Activated CD8-positive, alpha-beta memory T cell treated with anti-CD3 and anti-CD28 coated beads, Interleukin-2, amount 10 ng/mL, durations not matched to agents 7 days and 5 days (primary cell): ENCODE data around the gene MLST8. TPM values are rescaled to one million over a fixed set of nuclear protein-coding genes. Genes with fewer than 3 reads are reported as not detected.

Experiments
- ATAC-seq: fragments of 150-1000 bp; cut with Tn5 transposase; one replicate; pipeline ENCODE4 v1.10.0; 2021; ENCODE audit warnings: moderate library complexity
- CTCF ChIA-PET: fragments of 350-600 bp; sonication (Branson Sonifier 250); formaldehyde crosslinking; loops from one replicate; lab custom pipeline; 2021; ENCODE audit warnings: antibody characterized with exemption; lab: Charles Lee
- DNase-seq: peaks from one replicate; pipeline ENCODE4 v3.0.0-alpha.2; 2020
- H3K27ac Mint-ChIP-seq: one replicate; pipeline ENCODE4 v1.8.0; 2021; ENCODE audit warnings: mild to moderate bottlenecking, mixed read lengths
- H3K27me3 Mint-ChIP-seq: one replicate; pipeline ENCODE4 v1.8.0; 2021; ENCODE audit warnings: mixed read lengths
- H3K36me3 Mint-ChIP-seq: one replicate; pipeline ENCODE4 v1.8.0; 2021; ENCODE audit warnings: mild to moderate bottlenecking, mixed read lengths
- H3K4me1 Mint-ChIP-seq: one replicate; pipeline ENCODE4 v1.8.0; 2021; ENCODE audit warnings: mixed read lengths
- H3K4me3 Mint-ChIP-seq: one replicate; pipeline ENCODE4 v1.8.0; 2021; ENCODE audit warnings: mild to moderate bottlenecking, moderate library complexity, mixed read lengths
- H3K9me3 Mint-ChIP-seq: one replicate; pipeline ENCODE4 v1.8.0; 2022; ENCODE audit warnings: low read depth, mixed read lengths
- total RNA-seq, 2 experiments: library from RNA; stranded (reverse); gene quantifications; one replicate each; pipeline ENCODE4 v1.2.3, GENCODE V29; 2021

The MLST8 gene, protein sequence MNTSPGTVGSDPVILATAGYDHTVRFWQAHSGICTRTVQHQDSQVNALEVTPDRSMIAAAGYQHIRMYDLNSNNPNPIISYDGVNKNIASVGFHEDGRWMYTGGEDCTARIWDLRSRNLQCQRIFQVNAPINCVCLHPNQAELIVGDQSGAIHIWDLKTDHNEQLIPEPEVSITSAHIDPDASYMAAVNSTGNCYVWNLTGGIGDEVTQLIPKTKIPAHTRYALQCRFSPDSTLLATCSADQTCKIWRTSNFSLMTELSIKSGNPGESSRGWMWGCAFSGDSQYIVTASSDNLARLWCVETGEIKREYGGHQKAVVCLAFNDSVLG
- total RNA-seq = 10 to 100 TPM; 38.9 to 45.7 TPM

DNA sequence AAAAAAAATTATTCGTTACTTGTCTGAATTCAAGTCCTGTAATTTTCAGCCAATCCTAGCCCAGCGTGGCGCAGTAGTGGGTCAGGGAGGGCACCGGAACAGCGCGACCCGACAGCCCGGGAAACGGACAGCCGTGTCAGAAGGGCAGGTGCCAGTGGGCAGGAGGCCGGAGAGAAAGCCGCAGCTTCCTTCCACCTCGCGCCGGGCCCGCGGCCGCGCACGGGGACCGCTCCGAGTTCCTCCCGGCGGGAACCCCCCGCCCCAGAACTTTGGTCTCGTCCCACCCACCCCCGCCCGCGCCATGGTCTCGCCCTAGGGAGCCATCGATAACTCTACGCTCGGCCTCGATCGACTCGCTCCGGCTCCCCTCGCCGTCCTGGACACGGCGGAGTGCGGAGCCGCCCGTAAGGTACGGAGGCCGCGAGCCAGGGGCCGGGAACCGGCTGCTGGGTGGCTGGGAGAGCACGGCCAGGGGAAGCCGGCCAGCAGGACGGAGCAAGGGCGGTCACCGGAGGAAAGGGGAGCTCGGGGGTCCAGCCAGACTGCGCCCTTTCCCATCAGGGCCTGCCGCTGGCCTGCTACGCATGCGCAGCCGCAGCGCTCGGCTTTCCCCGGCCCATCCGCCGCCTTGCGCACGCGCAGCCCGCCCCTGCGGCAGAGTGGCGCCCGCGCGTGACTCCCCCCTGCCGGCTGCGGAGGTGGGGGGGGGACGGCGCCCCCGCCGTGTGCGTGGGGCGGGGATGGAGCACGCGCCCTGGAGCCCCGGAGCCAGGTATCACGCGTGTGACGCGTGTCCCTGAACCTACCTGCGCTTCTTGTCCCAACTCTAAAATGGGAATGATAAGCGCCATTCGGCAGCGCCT lies at the start of gene MLST8:
TSS of gene MLST8 (plus strand) at position 351 of the 863 bp plus-strand sequence. CDS start 632 bp downstream, outside the sequence.
- DNase-seq (peak; percentile 90), ATAC-seq (peak; percentile 83)
- CTCF ChIA-PET = interaction anchor here (0.7 to 3.9 kb wide), 6 partner anchors 10 to 202 kb away, joined by 3 to 19 read pairs (median 4); partner anchors contain the start of gene ECI1
- H3K27me3 Mint-ChIP-seq = peaks cover 8% of the 10 kb centered on the region
- H3K4me1 Mint-ChIP-seq = peaks cover 25% of the 10 kb centered on the region
- no peaks in the 10 kb centered on the region for H3K9me3 Mint-ChIP-seq
- peak within 1 kb of the TSS; percentile 81 for H3K27ac Mint-ChIP-seq
- H3K36me3 Mint-ChIP-seq = peaks cover 10% of the 10 kb centered on the region
- H3K4me3 Mint-ChIP-seq = peak within 1 kb of the TSS; percentile 86

DNA sequence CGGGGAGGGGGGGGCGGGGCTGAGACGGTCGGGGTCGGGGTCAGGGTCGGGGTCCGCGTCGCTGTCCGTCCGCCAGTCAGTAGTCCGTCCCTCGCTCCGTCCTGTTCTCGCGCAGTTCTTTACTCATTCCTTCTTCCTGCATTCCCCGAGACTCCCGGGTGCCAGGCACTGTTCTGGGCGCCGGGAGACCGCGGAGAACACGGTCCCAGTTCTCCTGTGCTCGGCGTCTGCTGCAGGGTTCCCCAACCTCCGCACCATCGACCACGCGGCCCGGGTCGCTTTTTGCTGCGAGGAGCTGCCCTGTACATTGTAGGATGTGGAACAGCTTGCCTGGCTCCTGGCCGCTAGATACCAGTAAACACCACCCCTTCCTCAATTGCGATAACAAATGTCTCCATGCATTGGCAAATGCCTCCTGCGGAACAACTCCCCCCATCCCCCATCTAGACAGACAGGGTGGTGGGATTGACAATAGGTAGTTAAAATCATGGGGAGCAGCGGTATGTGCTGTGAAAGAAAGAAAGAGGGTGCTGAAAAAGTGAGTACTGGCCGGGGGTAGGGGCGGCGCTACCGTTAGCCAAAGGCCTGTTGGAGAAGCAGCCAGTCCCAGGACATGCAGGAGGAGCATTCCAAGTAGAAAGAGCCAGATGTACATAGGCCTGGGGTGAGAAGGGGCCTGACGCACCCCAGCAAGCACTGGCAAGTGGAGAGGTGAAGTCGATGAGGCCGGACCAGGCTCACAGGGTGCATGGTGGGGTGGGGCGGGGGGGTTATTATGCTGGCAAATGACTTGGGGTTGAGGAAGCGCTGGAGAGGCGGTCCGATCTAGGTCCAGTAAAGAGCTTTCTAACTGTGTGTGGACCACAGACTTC lies 49.0 kb upstream of the MLST8 start:
- Mint-ChIP-seq H3K27ac (peak overlapping the region; percentile 93), H3K36me3 (peaks cover 30% of the 10 kb centered on the region), H3K4me1 (peaks cover 37% of the 10 kb centered on the region), H3K9me3 (no peaks in the 10 kb centered on the region), H3K4me3 (peak overlapping the region; percentile 96), H3K27me3 (no peaks in the 10 kb centered on the region)
- ATAC-seq (no peak), DNase-seq (peak; percentile 53)
- CTCF ChIA-PET = interaction anchor here (0.7 to 6.1 kb wide), 12 partner anchors 12 to 185 kb away, joined by 3 to 78 read pairs (median 5); partner anchors contain the start of genes ECI1, NTHL1, PKD1 and TBL3

DNA sequence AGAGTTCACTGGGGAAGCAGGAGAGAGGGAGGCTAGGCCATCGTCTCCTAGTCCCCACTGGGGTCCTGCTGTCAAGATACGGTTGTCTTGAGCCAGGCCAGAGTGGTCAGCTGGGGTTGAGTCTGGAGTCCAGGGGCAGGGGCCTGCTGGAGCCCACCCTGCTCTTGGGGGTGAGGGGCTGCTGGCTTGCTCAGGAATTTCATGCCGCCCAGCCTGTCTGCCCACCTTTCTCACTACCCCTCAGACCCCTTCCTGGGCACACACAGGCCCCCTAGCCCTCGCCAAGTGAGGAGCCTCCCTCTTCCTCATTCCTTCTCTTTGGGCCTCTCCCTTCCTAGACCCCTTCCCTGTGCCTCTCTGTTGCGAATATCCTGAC lies 48.4 kb upstream of the MLST8 start:
- Mint-ChIP-seq H3K4me1 (peaks cover 31% of the 10 kb centered on the region), H3K4me3 (peak overlapping the region; percentile 96), H3K27me3 (no peaks in the 10 kb centered on the region), H3K27ac (peak overlapping the region; percentile 93), H3K36me3 (peaks cover 25% of the 10 kb centered on the region), H3K9me3 (no peaks in the 10 kb centered on the region)
- DNase-seq = no peak
- CTCF ChIA-PET = interaction anchor here (3.9 to 6.1 kb wide), 2 partner anchors 18 to 94 kb away, joined by 20 to 78 read pairs; partner anchors contain the start of genes ECI1 and PKD1
- ATAC-seq = no peak

DNA sequence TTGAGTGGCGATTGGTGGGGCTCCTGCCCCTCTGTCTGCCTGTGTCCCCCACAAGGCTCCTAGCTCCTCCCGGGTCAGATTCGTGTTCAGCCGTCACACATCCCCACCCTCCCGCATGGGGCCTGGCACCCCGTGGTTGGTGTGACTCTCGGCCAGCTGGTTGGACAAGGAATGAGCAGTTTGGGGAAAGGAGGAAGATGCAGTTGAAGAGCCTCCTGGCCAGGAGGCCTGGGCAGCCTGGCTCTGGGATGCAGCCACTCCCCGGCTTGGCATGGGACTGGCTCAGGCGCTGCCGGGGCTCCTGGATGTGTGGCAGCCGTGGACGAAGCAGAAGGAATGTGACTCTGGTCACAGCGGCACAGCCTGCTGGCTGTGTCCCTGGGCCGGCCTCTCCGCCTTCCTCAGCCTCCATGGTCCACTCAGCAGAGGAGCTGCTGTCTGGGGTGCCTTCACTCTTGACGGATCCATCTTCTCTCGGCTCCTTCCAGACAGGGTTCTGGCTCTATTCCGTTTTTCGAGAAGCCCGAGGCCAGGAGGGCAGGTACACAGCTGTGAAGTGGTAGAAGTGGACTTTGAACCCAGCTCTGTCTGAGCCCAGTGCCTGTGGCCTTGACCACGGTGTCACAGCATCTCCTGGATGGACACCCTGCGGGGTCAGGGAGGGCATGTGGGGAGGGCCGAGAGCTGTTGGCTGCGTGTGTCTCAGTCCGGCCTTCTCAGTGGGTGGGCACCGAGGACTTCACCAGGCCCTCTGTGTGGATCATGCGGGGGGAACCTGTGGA lies 47.6 kb upstream of the MLST8 start:
- DNase-seq = no peak
- no peaks in the 10 kb centered on the region for H3K27me3 Mint-ChIP-seq
- H3K9me3 Mint-ChIP-seq = no peaks in the 10 kb centered on the region
- H3K27ac Mint-ChIP-seq = no peak overlapping the region
- peaks cover 26% of the 10 kb centered on the region for H3K4me1 Mint-ChIP-seq
- ATAC-seq = no peak
- peak overlapping the region; percentile 96 for H3K4me3 Mint-ChIP-seq
- H3K36me3 Mint-ChIP-seq = peaks cover 26% of the 10 kb centered on the region
- CTCF ChIA-PET = interaction anchor here (2.1 to 3.9 kb wide), 2 partner anchors 17 to 93 kb away, joined by 4 to 20 read pairs; partner anchors contain the start of gene ECI1

DNA sequence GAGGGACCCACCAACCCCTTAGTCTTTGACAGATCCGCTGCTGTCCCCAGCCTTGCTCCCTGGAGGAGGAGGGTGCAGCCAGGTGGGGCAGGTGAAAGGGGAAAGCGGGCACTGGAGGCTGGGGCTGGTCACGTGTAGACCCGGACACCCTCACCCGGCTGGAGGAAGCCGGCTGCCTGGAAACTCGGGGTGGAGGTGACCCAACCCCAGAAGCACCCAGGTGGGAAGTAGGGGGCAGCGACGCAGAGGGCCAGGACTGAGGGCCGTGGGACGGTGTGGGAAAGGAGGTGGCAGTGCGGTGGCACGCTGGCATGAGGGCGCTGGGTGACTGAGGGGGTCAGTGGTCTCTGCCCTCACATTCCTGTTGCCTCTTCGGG lies 47.0 kb upstream of the MLST8 start:
- Mint-ChIP-seq H3K36me3 (peaks cover 25% of the 10 kb centered on the region), H3K27me3 (no peaks in the 10 kb centered on the region), H3K4me1 (peaks cover 22% of the 10 kb centered on the region), H3K9me3 (no peaks in the 10 kb centered on the region), H3K27ac (no peak overlapping the region), H3K4me3 (no peak overlapping the region)
- ATAC-seq (no peak), DNase-seq (no peak)
- CTCF ChIA-PET = interaction anchor here (2.1 kb wide), 1 partner anchor 17 kb away, joined by 4 read pairs; no protein-coding TSS in a partner anchor

DNA sequence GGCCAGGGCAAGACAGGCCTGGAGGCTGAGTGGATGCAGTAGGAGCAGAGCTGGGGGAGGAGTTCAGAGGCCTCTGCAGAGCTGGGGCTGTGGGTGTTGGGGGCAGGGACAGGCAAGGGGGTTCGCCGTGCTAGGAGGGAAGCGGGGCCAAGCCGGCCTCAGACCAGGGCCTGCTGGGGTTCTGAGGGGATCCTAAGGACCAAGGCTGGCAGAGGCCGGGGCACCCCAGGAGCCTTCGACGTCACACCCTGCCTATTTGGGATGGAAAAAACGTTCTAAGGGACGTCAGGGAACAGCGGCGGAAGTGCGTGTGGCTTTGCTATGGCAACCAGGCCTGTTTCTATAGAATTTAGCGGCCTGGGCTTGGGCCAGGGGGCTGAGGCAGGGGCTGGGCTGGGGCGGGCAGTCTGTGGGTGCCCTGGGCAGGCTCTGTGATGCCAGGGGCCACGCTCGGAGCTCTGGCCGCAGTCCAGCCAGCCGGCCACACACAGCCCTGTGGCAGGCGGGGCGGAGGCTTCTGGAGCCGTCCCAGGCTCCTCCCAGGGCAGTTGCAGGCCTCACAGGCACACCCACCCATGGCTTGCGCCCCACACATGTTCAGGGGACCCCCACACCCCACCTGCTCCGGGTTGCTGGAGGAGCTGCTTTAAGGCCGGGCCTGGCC lies 45.9 kb upstream of the MLST8 start:
- no peak for DNase-seq
- CTCF ChIA-PET = interaction anchor here (0.6 to 2.1 kb wide), 2 partner anchors 19 to 354 kb away, joined by 3 to 4 read pairs; no protein-coding TSS in a partner anchor
- ATAC-seq = no peak
- Mint-ChIP-seq H3K27me3 (no peaks in the 10 kb centered on the region), H3K36me3 (peaks cover 17% of the 10 kb centered on the region), H3K4me1 (peaks cover 14% of the 10 kb centered on the region), H3K4me3 (no peak overlapping the region), H3K9me3 (no peaks in the 10 kb centered on the region), H3K27ac (no peak overlapping the region)

DNA sequence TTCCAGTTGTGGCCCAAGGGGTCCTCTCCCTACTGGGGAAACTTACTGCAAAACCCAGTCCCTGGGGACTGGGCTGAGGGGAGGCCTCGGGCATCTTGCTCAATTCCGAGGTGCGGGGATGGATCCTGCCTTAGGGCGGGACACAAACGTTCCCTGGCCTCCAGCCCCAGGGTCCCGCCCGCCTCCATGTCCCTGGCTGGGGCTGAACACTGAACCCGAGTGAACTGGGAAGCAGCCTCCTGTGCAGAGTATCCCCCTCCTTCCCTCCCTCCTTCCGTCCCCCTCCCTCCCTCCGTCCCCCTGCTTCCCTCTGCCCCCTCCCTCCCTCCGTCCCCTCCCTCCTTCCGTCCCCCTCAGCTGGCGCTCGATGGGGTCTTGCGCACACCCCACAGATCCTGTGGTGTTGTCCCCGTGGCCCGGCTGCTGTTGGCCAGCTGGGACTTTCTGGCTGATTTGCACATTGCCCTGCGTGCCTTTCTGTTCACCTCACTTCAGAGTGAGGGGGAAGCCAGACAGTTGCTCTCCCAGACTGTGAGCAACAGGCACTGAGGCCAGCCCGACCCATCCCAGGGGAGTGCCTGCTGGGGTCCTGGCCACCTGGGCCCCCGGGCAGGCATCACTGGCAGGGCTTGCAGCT lies 44.2 kb upstream of the MLST8 start:
- Mint-ChIP-seq H3K27ac (no peak overlapping the region), H3K9me3 (no peaks in the 10 kb centered on the region), H3K4me1 (peaks cover 14% of the 10 kb centered on the region), H3K36me3 (peaks cover 11% of the 10 kb centered on the region), H3K27me3 (no peaks in the 10 kb centered on the region), H3K4me3 (no peak overlapping the region)
- CTCF ChIA-PET = no interaction called here
- DNase-seq (no peak), ATAC-seq (no peak)

DNA sequence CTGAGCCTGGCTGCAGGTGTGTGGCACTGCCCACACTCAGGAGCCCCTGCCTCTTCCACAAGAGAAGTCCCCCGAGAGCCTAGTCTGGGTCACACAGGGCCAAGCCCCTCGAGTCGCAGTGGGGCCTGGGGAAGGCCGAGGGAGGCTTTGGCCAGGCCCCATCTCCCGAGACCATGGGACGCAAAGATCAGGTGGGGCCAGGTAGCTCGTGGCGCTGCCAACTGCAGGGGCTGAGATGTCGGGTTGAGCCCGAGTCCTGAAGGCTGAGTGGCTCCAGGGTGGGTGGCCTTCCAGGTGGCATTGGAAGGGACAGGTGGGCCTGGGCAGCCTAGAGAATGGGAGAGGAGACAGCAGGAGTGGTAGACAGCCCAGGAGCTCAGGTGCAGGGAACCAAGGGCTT lies 43.3 kb upstream of the MLST8 start:
- H3K9me3 Mint-ChIP-seq = no peaks in the 10 kb centered on the region
- ATAC-seq = no peak
- H3K4me3 Mint-ChIP-seq = no peak overlapping the region
- no peak overlapping the region for H3K27ac Mint-ChIP-seq
- H3K27me3 Mint-ChIP-seq = no peaks in the 10 kb centered on the region
- no peak for DNase-seq
- CTCF ChIA-PET = interaction anchor here (1.4 kb wide), 1 partner anchor 158 kb away, joined by 3 read pairs; no protein-coding TSS in a partner anchor
- H3K36me3 Mint-ChIP-seq = peaks cover 14% of the 10 kb centered on the region
- peaks cover 7% of the 10 kb centered on the region for H3K4me1 Mint-ChIP-seq

DNA sequence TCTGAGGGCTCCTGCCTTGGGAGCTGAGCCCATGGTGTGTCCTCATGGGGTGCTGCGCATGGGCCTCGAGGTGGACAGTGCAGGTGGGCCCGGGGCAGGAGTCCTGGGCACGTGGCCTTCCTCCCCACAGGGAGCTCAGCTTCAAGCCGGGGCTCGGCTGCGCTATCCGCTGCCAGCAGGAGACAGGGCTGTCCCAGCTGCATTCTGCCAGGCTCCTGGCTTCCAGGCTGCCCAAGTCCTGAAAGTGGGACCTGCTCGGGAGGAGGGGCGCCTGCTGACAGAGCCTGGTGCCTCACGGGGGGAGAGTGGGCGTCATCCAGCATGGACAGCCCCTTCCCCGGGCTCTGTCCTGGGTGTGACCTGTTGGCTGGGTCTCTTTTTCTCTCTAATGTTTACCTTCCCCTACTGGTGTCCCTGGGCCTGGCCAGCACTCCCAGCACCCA lies 42.6 kb upstream of the MLST8 start:
- ATAC-seq (no peak), DNase-seq (no peak)
- Mint-ChIP-seq H3K9me3 (no peaks in the 10 kb centered on the region), H3K4me1 (no peaks in the 10 kb centered on the region), H3K4me3 (no peak overlapping the region), H3K27ac (no peak overlapping the region), H3K27me3 (no peaks in the 10 kb centered on the region), H3K36me3 (peaks cover 14% of the 10 kb centered on the region)
- CTCF ChIA-PET = interaction anchor here (1.4 kb wide), 1 partner anchor 159 kb away, joined by 3 read pairs; no protein-coding TSS in a partner anchor

DNA sequence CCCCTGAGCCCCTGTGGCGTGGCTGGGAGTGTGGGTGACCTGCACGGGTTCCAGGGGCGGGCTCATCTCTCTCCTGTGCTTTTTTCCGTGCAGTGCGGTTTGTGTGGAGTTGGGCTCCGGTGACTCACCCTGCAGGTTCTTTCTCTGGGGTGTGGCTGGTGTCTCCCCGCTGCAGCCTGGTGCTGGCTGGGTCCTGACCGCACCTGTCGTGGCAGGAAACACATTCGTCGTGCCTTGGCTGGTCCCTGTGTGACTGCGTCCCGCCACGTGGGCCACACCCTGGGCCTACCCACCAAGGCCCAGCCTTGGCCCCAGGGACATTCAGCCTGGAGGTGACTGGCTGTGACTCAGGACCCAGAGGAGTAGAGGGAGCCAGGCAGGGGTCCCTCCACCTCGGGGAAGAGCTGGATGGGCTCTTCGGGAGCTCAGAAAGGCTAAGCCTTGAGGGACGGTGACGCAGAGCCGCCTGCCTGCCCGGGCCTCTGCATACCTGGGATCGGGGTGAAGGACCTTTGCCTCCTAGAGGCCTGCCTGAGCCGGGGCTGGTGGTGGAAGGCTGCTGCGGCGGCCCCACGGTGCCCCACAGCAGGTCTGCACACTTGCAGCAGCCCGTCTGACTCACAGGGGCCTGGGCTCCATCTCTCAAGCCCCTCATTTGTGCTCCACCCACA lies 41.9 kb upstream of the MLST8 start:
- H3K36me3 Mint-ChIP-seq = peaks cover 14% of the 10 kb centered on the region
- no peak overlapping the region for H3K4me3 Mint-ChIP-seq
- no peaks in the 10 kb centered on the region for H3K4me1 Mint-ChIP-seq
- H3K27ac Mint-ChIP-seq = no peak overlapping the region
- no peak for ATAC-seq
- no peaks in the 10 kb centered on the region for H3K9me3 Mint-ChIP-seq
- no peak for DNase-seq
- H3K27me3 Mint-ChIP-seq = no peaks in the 10 kb centered on the region
- CTCF ChIA-PET = no interaction called here

DNA sequence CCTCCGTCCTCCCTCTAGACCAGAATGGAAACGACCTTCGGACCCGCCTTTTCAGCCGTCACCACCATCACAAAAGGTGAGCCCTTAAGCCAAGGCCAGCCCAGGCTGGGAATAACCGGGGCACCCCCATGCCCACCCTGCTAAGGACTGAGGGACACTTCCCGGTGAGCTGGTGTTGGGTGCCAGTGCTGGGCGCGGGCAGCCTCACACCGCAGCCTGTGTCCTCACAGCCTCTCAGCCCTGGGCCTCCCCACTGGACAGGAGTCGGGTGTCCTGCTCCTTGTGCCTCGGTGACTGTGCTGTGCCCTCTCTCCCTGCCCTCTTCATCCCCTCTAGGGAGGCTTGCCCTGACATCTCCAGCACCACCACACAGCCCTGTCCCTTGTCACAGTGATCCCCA lies 39.4 kb upstream of the MLST8 start:
- Mint-ChIP-seq H3K4me3 (no peak overlapping the region), H3K27ac (no peak overlapping the region), H3K36me3 (peaks cover 14% of the 10 kb centered on the region), H3K4me1 (no peaks in the 10 kb centered on the region), H3K27me3 (no peaks in the 10 kb centered on the region), H3K9me3 (no peaks in the 10 kb centered on the region)
- ATAC-seq (no peak), DNase-seq (no peak)
- CTCF ChIA-PET = no interaction called here
